Measurements from ENCODE around the gene LRRC8E.

- no peak for TF ChIP-seq CTCF (IDR thresholded peaks at IDR 0.05)
- TF ChIP-seq POLR2A (IDR thresholded peaks at IDR 0.05), result no peak
Observed at GRCh38 chr19:7924651-7925170, 36.4 kb downstream of the LRRC8E start.

Measured in body of pancreas (tissue), 4 donors.